ENCODE results near the gene ILDR1.
"Not testable (repeated sequence)": the region's sequence is repeated elsewhere in the genome, so short reads cannot be mapped to it uniquely, and the experiment has no call there.

Gene ILDR1

GRCh38 chr3:121942116-121942786 is 79.8 kb downstream of the ILDR1 start:
- DNase-seq, result no peak

DNA sequence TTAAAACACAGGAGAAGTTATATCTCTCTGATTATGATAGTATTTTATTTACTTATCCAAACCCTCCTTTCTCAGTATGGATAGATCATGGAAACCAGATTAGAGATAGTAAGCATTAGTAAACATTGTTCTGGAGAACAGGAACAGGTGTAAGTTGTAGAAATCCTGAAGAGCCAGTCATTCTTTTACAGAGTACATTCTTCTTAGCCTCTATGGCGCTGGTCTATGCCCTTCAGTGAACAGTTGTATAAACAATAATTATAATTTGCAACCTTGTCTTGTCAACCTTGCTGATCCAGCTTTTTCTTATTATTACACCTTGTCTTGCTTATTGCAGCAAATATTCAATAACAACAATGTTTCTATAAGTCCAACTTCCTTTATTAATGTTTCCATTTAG is 80.5 kb downstream of the ILDR1 start:
- DNase-seq, result no peak

- not testable (repeated sequence) for DNase-seq
These were observed 83.7 kb downstream of the ILDR1 start for GRCh38 chr3:121938141-121938855.

Data from NCI-H2081 treated with DMSO at 0.1 percent for 48 hours (cell line).